NT2/D1 (cell line): ENCODE data around the gene SEMA4C.

Experiments used
- DNase-seq: peaks from one replicate; pipeline ENCODE4 v3.0.0-alpha.2; 2011; ENCODE audit warnings: low read depth, low spot score
- H3K27me3 ChIP-seq: 2 replicates; pipeline ENCODE4 v1.6.0; 2011; ENCODE audit warnings: mild to moderate bottlenecking; ENCODE audit not compliant: insufficient read length, insufficient read depth
- H3K36me3 ChIP-seq: 2 replicates; pipeline ENCODE4 v1.6.1; 2011; ENCODE audit warnings: mild to moderate bottlenecking, low read length, mixed read lengths; ENCODE audit not compliant: insufficient read depth, insufficient read length
- H3K4me1 ChIP-seq: 2 replicates; pipeline ENCODE4 v1.5.1; 2011; ENCODE audit not compliant: insufficient read depth, insufficient read length
- H3K4me3 ChIP-seq: 2 replicates; pipeline ENCODE4 v1.5.1; 2011; ENCODE audit warnings: low read depth; ENCODE audit not compliant: insufficient read length
- H3K9ac ChIP-seq: 2 replicates; pipeline ENCODE4 v1.6.0; 2011; ENCODE audit warnings: low read depth; ENCODE audit not compliant: insufficient read length
- H3K9me3 ChIP-seq: 2 replicates; pipeline ENCODE4 v1.5.1; 2011; ENCODE audit warnings: mild to moderate bottlenecking, low read length; ENCODE audit not compliant: insufficient read depth
- SUZ12 ChIP-seq: IDR thresholded peaks from 2 replicates; pipeline ENCODE4 v1.6.1; 2011; ENCODE audit not compliant: insufficient read length, insufficient read depth; ENCODE audit errors: extremely low read depth
- YY1 ChIP-seq: IDR thresholded peaks from 2 replicates; pipeline ENCODE4 v1.6.1; 2011; ENCODE audit not compliant: insufficient read length, insufficient read depth
- ZNF274 ChIP-seq: IDR thresholded peaks from 2 replicates; pipeline ENCODE4 v1.6.1; 2011; ENCODE audit warnings: mild to moderate bottlenecking, low read depth, low read length

Gene SEMA4C

DNA sequence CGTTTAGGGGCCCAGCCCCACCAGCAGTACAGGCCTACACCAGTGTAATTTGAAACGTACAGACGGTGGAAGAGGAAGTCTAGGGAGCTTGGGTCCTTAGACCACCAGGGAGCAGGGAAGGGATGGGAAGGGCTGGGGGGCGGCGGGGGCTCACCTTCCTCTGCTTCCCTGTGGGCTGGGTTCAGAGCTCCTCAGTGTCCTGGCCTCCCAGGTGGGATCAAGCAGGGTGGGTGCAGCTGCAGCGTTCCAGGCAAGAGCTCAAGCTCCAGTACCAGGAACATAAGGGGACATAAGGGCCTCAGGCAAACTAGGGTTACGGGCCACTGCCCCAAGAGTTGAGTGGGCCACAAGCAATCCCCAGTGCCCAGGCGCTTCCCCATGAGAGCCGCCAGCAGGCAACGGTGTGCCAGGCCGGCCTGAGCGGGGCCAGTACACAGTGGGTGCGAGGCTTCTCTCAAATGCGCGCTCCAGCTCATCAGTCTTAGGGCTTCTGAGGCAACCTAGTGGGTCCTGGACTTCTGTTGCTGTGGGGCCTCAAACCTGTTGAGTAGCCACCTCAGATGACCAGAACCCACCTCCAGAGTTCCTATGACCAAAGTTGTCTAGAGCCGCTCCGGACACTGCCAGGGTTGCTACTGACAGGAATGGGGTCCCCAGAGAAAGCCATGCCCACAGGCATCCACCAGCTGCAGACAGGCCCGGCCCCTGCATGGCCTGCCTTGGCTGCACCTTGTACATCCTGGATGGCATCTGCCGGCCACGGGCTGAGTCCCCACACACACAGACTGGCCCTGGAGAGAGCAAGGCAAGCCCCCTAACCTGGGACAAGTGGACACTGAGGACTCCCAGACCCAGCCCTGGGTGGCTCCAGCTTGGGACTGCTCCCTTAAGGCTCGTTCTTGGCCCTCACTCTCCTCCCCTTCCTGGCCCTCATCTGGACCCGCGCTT is 31.3 kb downstream of the SEMA4C start:
- Histone ChIP-seq H3K36me3 (peaks cover 46% of the 10 kb centered on the region), H3K4me3 (no peak overlapping the region), H3K9me3 (no peaks in the 10 kb centered on the region), H3K9ac (no peak overlapping the region), H3K4me1 (peaks cover 17% of the 10 kb centered on the region), H3K27me3 (no peaks in the 10 kb centered on the region)
- no peak for DNase-seq
- TF ChIP-seq YY1 (no peak), SUZ12 (no peak), ZNF274 (no peak)

DNA sequence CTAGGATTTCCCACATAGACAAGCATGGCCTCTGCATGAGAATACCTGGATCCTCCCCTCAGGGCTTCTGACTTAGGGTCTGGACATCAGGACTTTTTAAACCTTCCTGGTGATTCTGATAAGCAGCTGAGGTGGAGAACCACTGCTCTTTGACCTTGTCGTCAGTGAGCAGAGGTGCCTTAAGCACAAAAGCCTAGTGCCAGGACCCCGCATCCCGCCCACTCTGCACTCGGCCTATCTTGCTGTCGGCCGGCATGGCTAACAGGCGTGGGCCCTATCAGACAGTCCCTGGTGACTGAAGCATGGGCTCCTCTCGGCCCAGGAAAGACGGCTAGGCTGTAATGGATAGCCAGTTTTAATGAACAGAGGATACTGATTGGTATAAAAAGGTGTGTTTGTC is 32.3 kb downstream of the SEMA4C start:
- no peak for TF ChIP-seq ZNF274
- no peak for TF ChIP-seq YY1
- TF ChIP-seq SUZ12, result no peak
- H3K4me1 ChIP-seq, result peaks cover 17% of the 10 kb centered on the region

DNA sequence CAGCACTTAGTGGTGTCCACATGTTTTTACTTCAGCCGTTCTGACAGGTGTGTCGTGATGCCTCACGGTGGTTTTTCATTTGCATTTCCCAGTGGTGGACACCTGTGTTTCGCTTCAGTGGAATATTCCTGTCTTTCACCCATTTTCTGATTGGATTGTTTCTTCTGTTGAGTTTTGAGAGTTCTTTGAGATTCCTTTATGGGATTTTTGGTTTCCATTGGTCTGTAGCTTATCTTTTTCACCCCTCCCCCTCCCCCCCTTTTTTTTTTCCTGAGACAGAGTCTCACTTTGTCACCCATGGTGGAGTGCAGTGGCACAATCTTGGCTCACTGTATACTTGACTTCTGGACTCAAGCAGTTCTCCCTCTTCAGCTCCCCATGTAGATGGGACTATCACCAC is 34.0 kb downstream of the SEMA4C start:
- Histone ChIP-seq H3K9ac (no peak overlapping the region), H3K9me3 (no peaks in the 10 kb centered on the region), H3K27me3 (no peaks in the 10 kb centered on the region), H3K36me3 (peaks cover 51% of the 10 kb centered on the region), H3K4me1 (peaks cover 21% of the 10 kb centered on the region), H3K4me3 (no peak overlapping the region)
- no peak for DNase-seq
- TF ChIP-seq ZNF274 (no peak), SUZ12 (no peak), YY1 (no peak)

More for the DNA sequence above, 32.3 kb downstream of the SEMA4C start:
- no peaks in the 10 kb centered on the region for H3K27me3 ChIP-seq
- no peak overlapping the region for H3K4me3 ChIP-seq
- DNase-seq, result no peak
- H3K36me3 ChIP-seq, result peaks cover 46% of the 10 kb centered on the region
- H3K9ac ChIP-seq, result no peak overlapping the region
- no peaks in the 10 kb centered on the region for H3K9me3 ChIP-seq

DNA sequence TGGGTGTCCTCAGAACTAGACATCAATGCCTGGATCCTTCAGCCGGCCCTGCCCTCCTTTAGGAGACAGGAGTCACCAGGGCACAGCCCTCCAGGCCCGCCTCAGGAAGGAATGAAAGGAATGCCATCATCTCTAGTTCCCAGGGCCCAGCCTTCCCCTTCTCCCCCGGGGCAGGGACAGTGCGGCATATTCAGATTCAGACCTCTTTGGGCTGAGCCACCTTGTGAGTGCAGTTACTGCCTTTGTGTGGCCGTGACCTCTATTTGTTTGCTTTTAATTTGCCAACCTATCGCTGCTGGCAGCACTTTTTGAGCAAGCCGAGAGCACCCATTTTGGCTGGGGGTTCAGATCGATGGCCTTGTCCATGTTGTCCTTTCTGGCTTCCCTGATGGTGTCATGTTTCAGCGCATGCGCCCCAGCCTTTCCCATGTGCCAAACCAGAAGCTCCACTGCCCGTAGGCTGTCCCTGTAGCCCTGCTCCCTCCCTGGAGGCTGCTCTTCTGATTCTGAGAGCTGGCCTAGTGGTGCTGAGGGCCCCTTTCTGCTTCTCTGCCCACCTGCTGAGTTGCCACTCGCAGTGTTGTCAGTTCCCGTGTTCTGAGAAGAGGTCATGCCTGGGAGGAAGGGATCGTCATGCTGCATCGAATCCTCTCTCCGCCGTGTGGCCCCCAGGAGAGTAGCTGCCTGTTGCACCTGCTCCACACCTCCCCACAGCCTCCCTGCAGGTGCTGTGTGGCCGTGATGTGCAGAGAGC is 36.9 kb downstream of the SEMA4C start:
- H3K4me3 ChIP-seq, result peak overlapping the region; percentile 16
- peak; percentile 76 for DNase-seq
- peaks cover 48% of the 10 kb centered on the region for H3K36me3 ChIP-seq
- H3K9me3 ChIP-seq, result no peaks in the 10 kb centered on the region
- H3K27me3 ChIP-seq, result no peaks in the 10 kb centered on the region
- H3K9ac ChIP-seq, result peak overlapping the region; percentile 25
- peaks cover 13% of the 10 kb centered on the region for H3K4me1 ChIP-seq
- TF ChIP-seq SUZ12 (no peak), YY1 (peak; percentile 17)

DNA sequence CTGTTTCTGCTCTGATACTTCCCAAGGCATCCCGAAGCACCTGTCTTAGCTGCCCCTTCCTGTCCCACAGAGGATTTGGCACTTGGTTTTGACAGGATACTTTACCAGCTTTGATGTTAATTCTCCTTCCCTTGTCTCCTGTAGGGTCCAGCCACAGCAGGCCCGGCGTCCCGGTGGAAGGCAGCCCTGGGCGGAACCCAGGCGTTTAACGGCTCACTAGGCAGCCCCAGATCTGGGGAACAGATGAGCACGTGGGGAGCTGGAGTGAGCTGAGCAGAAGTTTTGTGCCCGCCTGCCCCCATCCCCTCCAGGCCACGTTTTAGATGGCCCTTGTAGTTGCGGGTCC is 37.5 kb downstream of the SEMA4C start:
- no peak for DNase-seq
- Histone ChIP-seq H3K27me3 (no peaks in the 10 kb centered on the region), H3K4me1 (peaks cover 9% of the 10 kb centered on the region), H3K9me3 (no peaks in the 10 kb centered on the region), H3K36me3 (peaks cover 52% of the 10 kb centered on the region), H3K4me3 (no peak overlapping the region), H3K9ac (no peak overlapping the region)
- no peak for TF ChIP-seq SUZ12
- TF ChIP-seq YY1, result no peak
- TF ChIP-seq ZNF274, result no peak

DNA sequence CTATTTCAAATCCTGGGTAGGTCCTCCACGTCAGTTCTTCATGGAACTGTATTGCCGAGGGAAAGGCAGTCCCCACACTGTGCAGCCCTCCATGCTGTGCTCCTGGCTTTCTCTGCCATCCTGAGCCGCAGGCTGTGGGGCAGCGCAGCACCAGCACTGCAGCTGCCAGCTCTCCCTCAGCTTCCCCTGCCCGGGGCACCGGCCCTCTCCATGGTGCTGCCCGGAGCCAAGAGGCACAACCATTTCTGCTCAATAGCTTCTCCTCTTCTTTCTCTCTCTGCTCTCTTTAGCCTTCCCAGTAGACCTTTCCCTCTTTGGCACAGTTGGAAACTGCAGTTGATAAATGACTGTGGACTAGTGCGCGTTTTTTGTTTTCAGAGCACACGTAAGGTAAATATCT is 38.2 kb downstream of the SEMA4C start:
- H3K4me1 ChIP-seq, result peaks cover 9% of the 10 kb centered on the region
- TF ChIP-seq YY1 (no peak), ZNF274 (no peak), SUZ12 (no peak)
- no peaks in the 10 kb centered on the region for H3K9me3 ChIP-seq
- no peak overlapping the region for H3K9ac ChIP-seq
- no peaks in the 10 kb centered on the region for H3K27me3 ChIP-seq
- peaks cover 54% of the 10 kb centered on the region for H3K36me3 ChIP-seq
- H3K4me3 ChIP-seq, result no peak overlapping the region
- DNase-seq, result no peak

DNA sequence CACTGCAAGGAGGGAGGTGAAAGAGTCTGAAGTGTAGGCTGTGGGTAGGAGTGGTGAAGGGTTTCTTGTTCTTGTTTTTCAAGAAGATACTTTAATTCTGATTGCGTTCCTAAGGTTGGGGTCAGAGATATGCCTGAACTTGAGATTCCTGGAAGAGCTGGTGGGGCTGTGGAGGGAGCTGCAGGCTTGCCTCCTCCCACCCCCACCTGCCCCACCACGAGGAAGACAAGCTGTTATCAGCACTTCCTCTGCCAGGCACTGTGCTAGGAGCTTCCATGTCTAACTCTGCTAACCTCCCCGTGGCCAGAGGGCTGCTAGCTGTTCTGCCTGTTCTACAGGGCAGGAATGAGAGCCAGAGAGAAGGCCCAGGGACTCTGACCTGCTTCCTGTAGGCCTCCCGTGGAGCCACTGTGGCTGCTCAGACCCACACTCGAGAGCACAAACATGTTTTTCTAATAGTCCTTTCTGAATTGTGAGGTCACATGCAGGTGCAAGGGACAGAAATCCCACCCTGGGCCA is 39.8 kb downstream of the SEMA4C start:
- Histone ChIP-seq H3K36me3 (peaks cover 65% of the 10 kb centered on the region), H3K27me3 (no peaks in the 10 kb centered on the region), H3K9ac (no peak overlapping the region), H3K9me3 (no peaks in the 10 kb centered on the region), H3K4me1 (peaks cover 9% of the 10 kb centered on the region), H3K4me3 (no peak overlapping the region)
- no peak for DNase-seq
- TF ChIP-seq SUZ12 (no peak), YY1 (no peak), ZNF274 (no peak)
